Stomach smooth muscle (tissue), 2 donors: ENCODE results near the gene MICA.

Source experiments
- H3K27ac ChIP-seq: one replicate; pipeline ENCODE4 v1.7.0; 2013; ENCODE audit warnings: mild to moderate bottlenecking, low read length, inconsistent platforms
- H3K27me3 ChIP-seq, 2 donors: one replicate each; pipeline ENCODE4 v1.7.0; 2013; ENCODE audit warnings: low read length in 2 of 2; ENCODE audit not compliant: insufficient read depth in 2 of 2, control insufficient read depth in 1 of 2
- H3K36me3 ChIP-seq, 2 donors: one replicate each; pipeline ENCODE4 v1.7.0; 2013; ENCODE audit warnings: low read length in 2 of 2; ENCODE audit not compliant: control insufficient read depth in 2 of 2, insufficient read depth in 2 of 2
- H3K4me1 ChIP-seq: one replicate; pipeline ENCODE4 v1.7.0; 2013; ENCODE audit warnings: low read length; ENCODE audit not compliant: control insufficient read depth, insufficient read depth
- H3K4me3 ChIP-seq, 2 donors: one replicate each; pipeline ENCODE4 v1.7.0; 2013; ENCODE audit warnings: low read length in 2 of 2
- H3K9ac ChIP-seq, 2 donors: one replicate each; pipeline ENCODE4 v1.7.0; 2013; ENCODE audit warnings: low read length in 2 of 2, mild to moderate bottlenecking in 1 of 2
- H3K9me3 ChIP-seq, 2 donors: one replicate each; pipeline ENCODE4 v1.7.0; 2013; ENCODE audit warnings: low read length in 2 of 2; ENCODE audit not compliant: control insufficient read depth in 2 of 2
- donor health status: healthy.
- donor health status: Pancreatic carcinoma.

MICA gene

DNA sequence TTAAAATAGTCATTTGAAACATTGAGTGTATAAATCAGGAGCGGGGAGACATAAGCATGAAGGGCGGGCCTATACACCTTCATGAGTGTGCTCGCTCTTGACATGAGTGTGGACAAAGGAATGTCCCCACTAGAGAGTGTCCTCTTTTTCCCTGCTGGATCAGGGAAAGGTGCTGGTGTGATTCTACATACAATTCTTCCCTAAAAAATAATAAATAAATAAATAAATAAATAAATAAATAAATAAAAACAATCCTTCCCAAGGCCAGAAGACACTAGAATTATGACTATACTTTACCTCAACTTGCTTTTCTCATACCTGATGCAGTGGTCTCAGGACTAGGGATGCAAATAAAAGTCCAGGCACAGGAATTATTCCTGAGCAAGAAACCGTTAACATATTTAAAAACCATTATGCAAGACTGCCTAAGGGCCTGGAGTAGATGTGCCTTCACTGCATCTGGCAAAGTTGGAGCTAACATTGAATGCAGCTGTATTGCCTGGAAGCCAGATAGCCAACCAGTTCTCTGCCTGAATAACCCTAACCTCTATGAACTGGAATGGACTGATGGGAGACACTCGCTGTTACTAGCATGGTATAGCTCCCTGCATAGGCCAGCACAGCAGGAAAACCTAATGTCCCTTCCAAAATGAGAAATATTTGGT, 57.1 kb downstream of the MICA start:
- Histone ChIP-seq H3K4me1 (peaks cover 12% of the 10 kb centered on the region), H3K36me3 (no peaks in the 10 kb centered on the region), H3K27me3 (peaks cover 0 to 5% of the 10 kb centered on the region in 2 donors), H3K4me3 (no peak overlapping the region), H3K9ac (no peak overlapping the region), H3K27ac (no peak overlapping the region), H3K9me3 (no peaks in the 10 kb centered on the region)

DNA sequence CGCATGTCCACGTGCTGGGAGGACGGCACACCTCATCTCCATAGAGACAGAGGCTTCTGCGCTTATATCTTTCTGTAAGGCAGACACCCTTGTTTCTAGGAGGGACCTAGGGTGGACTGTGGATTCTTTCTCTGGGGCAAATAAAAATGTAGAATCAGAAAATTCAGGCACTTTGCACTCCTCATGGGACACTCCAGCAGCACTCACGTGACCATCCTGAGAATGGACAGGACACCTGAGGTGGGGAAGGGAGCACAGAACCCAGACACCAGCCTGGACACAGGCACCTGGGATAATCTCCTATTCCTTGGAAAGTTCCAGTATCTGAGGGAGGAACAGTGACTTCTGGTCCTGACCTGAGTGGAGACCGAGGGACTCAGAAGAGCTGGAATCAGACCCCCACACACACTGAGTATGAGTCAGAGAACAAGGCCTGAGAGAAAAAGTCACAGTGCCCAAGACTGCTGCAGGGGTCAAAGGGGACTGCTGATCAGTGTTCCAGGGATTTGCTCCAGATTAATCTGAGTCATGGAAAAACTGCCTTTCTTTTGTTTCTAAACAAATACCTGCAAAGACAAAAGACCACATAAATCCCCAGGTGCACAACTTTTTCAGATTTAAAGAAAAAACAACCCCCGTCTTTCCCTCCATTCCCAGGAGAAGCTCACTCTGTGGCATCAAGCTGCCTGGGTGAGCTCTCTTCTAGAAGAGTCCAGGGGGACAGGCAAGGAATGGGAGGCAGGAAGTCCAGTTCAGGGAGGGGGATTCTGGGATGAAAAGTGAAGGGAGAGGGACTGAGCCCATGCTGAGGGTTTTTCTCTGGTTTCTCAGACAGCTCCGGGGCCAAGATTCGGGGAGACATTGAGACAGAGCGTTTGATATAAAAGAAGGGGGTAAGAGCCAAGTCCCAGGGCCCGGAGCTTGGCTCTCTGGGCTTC, 58.9 kb downstream of the MICA start:
- peaks cover 0 to 5% of the 10 kb centered on the region in 2 donors for H3K27me3 ChIP-seq
- H3K4me1 ChIP-seq: peaks cover 12% of the 10 kb centered on the region
- peak overlapping the region; percentile 58 to 67 for H3K4me3 ChIP-seq
- peak overlapping the region in 1 of 2 donors; percentile 36 for H3K9ac ChIP-seq
- H3K9me3 ChIP-seq: no peaks in the 10 kb centered on the region
- no peak overlapping the region for H3K27ac ChIP-seq
- H3K36me3 ChIP-seq: no peaks in the 10 kb centered on the region

DNA sequence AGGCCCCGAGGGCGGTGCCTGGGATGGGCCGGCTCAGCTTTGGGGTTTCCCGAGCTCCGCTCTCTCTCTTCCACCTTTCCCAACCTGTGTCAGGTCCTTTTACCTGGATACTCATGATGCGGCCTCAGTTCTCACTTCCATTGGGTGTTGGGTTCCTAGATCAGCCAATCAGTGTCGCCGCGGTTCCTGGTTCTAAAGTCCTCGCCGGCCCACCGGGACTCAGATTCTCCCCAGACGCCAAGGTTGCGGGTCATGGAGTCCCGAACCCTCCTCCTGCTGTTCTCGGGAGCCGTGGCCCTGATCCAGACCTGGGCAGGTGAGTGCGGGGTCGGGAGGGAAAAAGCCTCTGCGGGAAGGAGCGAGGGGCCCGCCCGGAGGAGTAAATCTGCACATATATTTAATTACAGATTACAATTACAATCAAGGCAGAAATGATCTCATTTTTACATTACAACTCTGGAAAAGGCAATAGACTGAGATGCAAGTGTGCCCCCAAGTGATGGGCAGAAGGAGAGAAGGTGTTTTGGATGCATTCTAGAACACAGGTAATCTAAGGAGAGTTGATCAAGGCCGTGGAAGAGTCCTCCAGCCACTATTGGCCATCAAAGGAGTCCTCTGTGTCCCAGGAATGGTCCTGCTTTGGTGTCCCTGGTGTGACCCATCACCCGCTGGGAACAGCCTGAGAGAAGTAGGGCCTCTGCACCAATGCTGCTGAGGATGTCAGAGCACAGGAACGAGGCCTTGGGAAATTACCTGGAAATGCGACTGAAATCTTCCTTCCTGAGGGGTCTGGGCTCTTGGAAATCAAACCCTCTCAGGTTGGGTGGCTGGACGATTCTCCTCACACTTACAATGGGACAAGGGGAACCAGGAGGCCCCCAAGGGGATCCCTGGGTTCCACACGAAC, 59.8 kb downstream of the MICA start:
- Histone ChIP-seq H3K9ac (peak overlapping the region; percentile 54 to 55), H3K4me1 (peaks cover 12% of the 10 kb centered on the region), H3K9me3 (no peaks in the 10 kb centered on the region), H3K4me3 (peak overlapping the region; percentile 58 to 67), H3K36me3 (no peaks in the 10 kb centered on the region), H3K27ac (no peak overlapping the region), H3K27me3 (peaks cover 0 to 5% of the 10 kb centered on the region in 2 donors)

DNA sequence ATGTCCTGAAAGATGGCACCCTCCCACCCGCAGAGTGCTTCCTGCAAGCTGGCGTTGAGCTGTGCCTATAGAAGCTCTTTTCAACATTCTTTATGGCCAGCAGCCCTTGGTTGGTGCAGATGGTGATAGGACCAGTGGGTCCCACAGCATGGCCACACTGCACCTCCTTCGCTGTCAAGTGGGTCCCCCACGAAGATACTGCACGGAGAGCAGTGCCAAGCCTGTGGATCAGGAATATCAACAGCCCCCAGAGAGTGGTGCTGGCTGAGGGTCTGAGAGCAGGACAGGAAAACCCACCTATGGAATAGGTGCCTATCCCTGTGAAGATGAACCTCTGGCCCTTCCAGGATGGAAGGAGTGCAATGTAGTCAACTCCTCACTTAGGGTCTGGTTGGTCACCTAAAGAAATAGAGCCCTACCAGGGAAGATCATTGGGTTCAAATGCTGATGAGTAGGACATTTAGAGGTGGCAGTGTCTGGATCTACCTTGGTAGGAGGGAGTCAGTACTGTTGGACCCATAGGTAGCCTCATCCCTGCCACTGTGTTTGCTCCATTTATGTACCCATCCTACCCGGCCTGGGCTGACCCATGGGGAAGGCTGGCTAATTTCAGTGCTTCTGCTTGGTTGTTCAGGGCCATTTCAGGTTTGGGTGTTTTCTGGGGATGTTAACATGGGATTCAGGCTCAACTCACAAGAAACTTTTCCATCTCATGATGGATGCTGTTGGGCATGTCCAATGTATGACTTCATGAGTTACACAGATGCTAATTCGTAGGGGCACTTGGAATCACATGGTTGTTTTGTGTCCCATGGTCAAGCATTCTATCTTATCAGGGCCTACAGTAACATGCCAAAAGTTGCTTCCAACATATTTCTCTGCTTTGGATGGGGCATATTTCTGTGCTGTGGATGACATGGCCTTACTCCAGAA, 61.1 kb downstream of the MICA start:
- H3K4me3 ChIP-seq: peak overlapping the region; percentile 12 to 67
- no peaks in the 10 kb centered on the region for H3K36me3 ChIP-seq
- H3K27ac ChIP-seq: no peak overlapping the region
- no peaks in the 10 kb centered on the region for H3K9me3 ChIP-seq
- H3K27me3 ChIP-seq: peaks cover 1 to 7% of the 10 kb centered on the region in 2 donors
- H3K4me1 ChIP-seq: peaks cover 12% of the 10 kb centered on the region
- H3K9ac ChIP-seq: no peak overlapping the region
